K562 (cell line): ENCODE results near the gene C18orf32. TPM values are rescaled to one million over a fixed set of nuclear protein-coding genes. Genes with fewer than 3 reads are reported as not detected.

Experiments
- CTBP1 ChIP-seq: fragments of 450-650 bp; IDR thresholded peaks from 2 replicates; pipeline ENCODE4 v1.6.1; 2016; ENCODE audit warnings: borderline replicate concordance
- CXXC5 ChIP-seq: fragments of 250-450 bp; sonication (Bioruptor Pico); IDR thresholded peaks from 2 replicates; pipeline ENCODE4 v1.8.0; 2022; ENCODE audit warnings: inconsistent platforms, mild to moderate bottlenecking, moderate library complexity
- ELF1 ChIP-seq: fragments of 200-800 bp; sonication (Bioruptor generic); IDR thresholded peaks from 2 replicates; pipeline ENCODE4 v1.6.1; 2016; ENCODE audit warnings: missing genetic modification characterization, missing compliant biosample characterization
- GATAD2B ChIP-seq: fragments of 450-650 bp; IDR thresholded peaks from 2 replicates; pipeline ENCODE4 v1.6.1; 2017; ENCODE audit warnings: mild to moderate bottlenecking, borderline replicate concordance
- HSF4 ChIP-seq: fragments of 250-450 bp; sonication (Bioruptor Pico); IDR thresholded peaks from 2 replicates; pipeline ENCODE4 v2.1.2; 2022; ENCODE audit warnings: mild to moderate bottlenecking, moderate library complexity, borderline replicate concordance
- NR0B1 ChIP-seq: fragments of 450-650 bp; IDR thresholded peaks from one replicate; pipeline ENCODE4 v1.6.1; 2018; ENCODE audit warnings: mild to moderate bottlenecking, moderate library complexity; ENCODE audit not compliant: partially characterized antibody
- NUFIP1 ChIP-seq: fragments of 450-650 bp; IDR thresholded peaks from 2 replicates; pipeline ENCODE4 v1.6.1; 2018; ENCODE audit not compliant: partially characterized antibody
- RBM14 ChIP-seq: fragments of 200-400 bp; formaldehyde crosslinking; IDR thresholded peaks from 2 replicates; pipeline ENCODE4 v1.6.1; 2018; ENCODE audit warnings: low read depth, mild to moderate bottlenecking, low read length, moderate library complexity, borderline replicate concordance; ENCODE audit not compliant: insufficient read depth
- SP2 ChIP-seq: IDR thresholded peaks from 2 replicates; pipeline ENCODE4 v1.6.1; 2011; ENCODE audit warnings: mild to moderate bottlenecking, low read depth, low read length, moderate library complexity; ENCODE audit not compliant: poor library complexity, severe bottlenecking; ENCODE audit errors: extremely low read depth
- TFAP4 ChIP-seq: sonication (generic); formaldehyde crosslinking; IDR thresholded peaks from 2 replicates; pipeline ENCODE4 v1.8.0; 2022; ENCODE audit warnings: missing genetic modification reagents, mild to moderate bottlenecking, moderate library complexity, borderline replicate concordance
- TRIM24 ChIP-seq, 2 experiments: fragments of 450-650 bp; IDR thresholded peaks; 2 replicates each; pipeline ENCODE4 v1.6.1; 2016
- ZBTB1 ChIP-seq: sonication (generic); formaldehyde crosslinking; IDR thresholded peaks from 2 replicates; pipeline ENCODE4 v1.8.1; 2023; ENCODE audit warnings: missing genetic modification reagents, low read depth, mild to moderate bottlenecking, borderline replicate concordance
- ZBTB12 ChIP-seq: fragments of 250-450 bp; sonication (Bioruptor Pico); IDR thresholded peaks from 2 replicates; pipeline ENCODE4 v1.4.0; 2020
- ZNF140 ChIP-seq: fragments of 250-450 bp; sonication (Bioruptor Pico); IDR thresholded peaks from 2 replicates; pipeline ENCODE4 v1.8.0; 2021; ENCODE audit warnings: moderate library complexity, mild to moderate bottlenecking, inconsistent platforms
- ZNF282 ChIP-seq: sonication (generic); formaldehyde crosslinking; IDR thresholded peaks from 2 replicates; pipeline ENCODE4 v1.8.1; 2023; ENCODE audit warnings: missing genetic modification reagents
- ZNF324 ChIP-seq: fragments of 250-450 bp; sonication (Bioruptor Pico); IDR thresholded peaks from 2 replicates; pipeline ENCODE4 v1.4.0; 2020; ENCODE audit warnings: mild to moderate bottlenecking
- ZNF407 ChIP-seq: fragments of 450-650 bp; IDR thresholded peaks from 2 replicates; pipeline ENCODE4 v1.6.1; 2016; ENCODE audit warnings: low read depth
- ZNF717 ChIP-seq: fragments of 250-450 bp; sonication (Bioruptor Pico); IDR thresholded peaks from 2 replicates; pipeline ENCODE4 v1.5.0; 2021
- ZNF778 ChIP-seq: fragments of 450-650 bp; formaldehyde crosslinking; IDR thresholded peaks from 2 replicates; pipeline ENCODE4 v1.4.0; 2020; ENCODE audit warnings: mild to moderate bottlenecking, moderate library complexity
- polyA plus RNA-seq, 8 experiments: library from polyadenylated mRNA; depleted of rRNA in 4 of 8; stranded (reverse) in 5 of 8; unstranded in 3 of 8; fragments of >200 nt; fragmentation: Nextera tagmentation in 2 of 8; fragmentation: Illumina TruSeq in 1 of 8; extraction: Ambion mirVana in 2 of 8; extraction: Trizol in 1 of 8; gene quantifications; 2 replicates each; pipeline versions ENCODE4 v1.2.1 to v1.2.3, GENCODE V29; 2011 to 2014; ENCODE audit warnings: inconsistent platforms in 1 of 8, missing spikeins in 1 of 8
- total RNA-seq, 7 experiments: library from RNA; depleted of rRNA in 6 of 7; stranded (reverse); fragments of >200 nt in 6 of 7; fragmentation: Illumina TruSeq in 2 of 7; extraction: Trizol in 2 of 7; gene quantifications; 2 replicates each; pipeline versions ENCODE4 v1.2.1 to v1.2.3, GENCODE V29; 2011 to 2021; ENCODE audit warnings: low replicate concordance in 1 of 7

C18orf32 gene
- total and polyA plus RNA-seq, 9 of the 15 experiments (the other 6 are each of a cell fraction or from before 2014, with no cell fraction given) = 8.5 to 35.0 (median 20.4) TPM

- TF ChIP-seq ZBTB12 (no peak), HSF4 (CRISPR knock-in tag) (no peak), GATAD2B (no peak), CTBP1 (no peak), ZBTB1 (CRISPR knock-in tag) (no peak), ZNF407 (no peak), ELF1 (tag) (no peak), CXXC5 (CRISPR knock-in tag) (peak; percentile 52), RBM14 (no peak), ZNF324 (CRISPR knock-in tag) (no peak), ZNF140 (CRISPR knock-in tag) (no peak), TRIM24 (IDR thresholded peaks at IDR 0.05) (peak in 1 of 2 experiments; percentile 19; a peak in 1 of 4 replicates), SP2 (no peak), TFAP4 (CRISPR knock-in tag) (peak; percentile 88), ZNF282 (CRISPR knock-in tag) (no peak), ZNF778 (CRISPR knock-in tag) (no peak), NUFIP1 (no peak), NR0B1 (no peak), ZNF717 (no peak)
Observed at GRCh38 chr18:49524349-49524748, 37.3 kb upstream of the C18orf32 start (continued).
